Measurements from ENCODE around the gene COL15A1. TPM values are rescaled to one million over a fixed set of nuclear protein-coding genes. Genes with fewer than 3 reads are reported as not detected.

The COL15A1 gene
- total and polyA plus RNA-seq, 2 of the 13 experiments (the other 11 are each of a cell fraction or from before 2014, with no cell fraction given) = not detected

- Histone ChIP-seq H3K4me2 (ENCODE audit: low read depth, low read length) (no peak overlapping the region), H3K4me1 (ENCODE audit: insufficient read depth, low read length) (no peaks in the 10 kb centered on the region), H4K20me1 (ENCODE audit: insufficient read depth, low read length) (no peaks in the 10 kb centered on the region), H3K9ac (ENCODE audit: insufficient read depth, low read depth, low read length) (no peak overlapping the region), H3K36me3 (replicated peaks in 1 of 2; ENCODE audit: control insufficient read depth in 1 of 2, insufficient read depth in 2 of 2, low read length in 2 of 2) (no peaks in the 10 kb centered on the region), H3K9me3 (ENCODE audit: low read length) (no peaks in the 10 kb centered on the region), H3K27ac (ENCODE audit: extremely low read length, insufficient read depth, low read length) (no peak overlapping the region), H3K4me3 (replicated peaks in 1 of 3; ENCODE audit: insufficient read depth in 1 of 3, low read depth in 2 of 3, low read length in 3 of 3) (no peak overlapping the region), H3K27me3 (ENCODE audit: control insufficient read depth in 1 of 2, insufficient read depth in 2 of 2, low read length in 2 of 2) (peaks cover 1 to 20% of the 10 kb centered on the region in 2 experiments; a peak in 3 of 5 replicates), H2AFZ (ENCODE audit: low read length) (no peak overlapping the region), H3K79me2 (ENCODE audit: insufficient read depth, low read length) (no peaks in the 10 kb centered on the region)
- ChIA-PET POLR2A (no interaction called here), CTCF (ENCODE audit: low intra/inter-chr PET ratio, low total read pairs) (no interaction called here)
- 14% methylated on average over 7 of the region's 7 CpGs for WGBS (ENCODE audit: low lambda C conversion rate)
- BruUV-seq (replicated peaks) = no TSS peak
- no peak for FAIRE-seq
- TF ChIP-seq FOXA3 (CRISPR knock-in tag; IDR thresholded peaks at IDR 0.05) (no peak), KDM1A (CRISPR knock-in tag; IDR thresholded peaks at IDR 0.05) (no peak), TRIM22 (IDR thresholded peaks at IDR 0.05) (no peak), PRPF4 (IDR thresholded peaks at IDR 0.05; ENCODE audit: low read depth, low read length, poor library complexity, severe bottlenecking) (no peak), ZNF354B (CRISPR knock-in tag; IDR thresholded peaks at IDR 0.05) (no peak), ZBTB14 (CRISPR knock-in tag; IDR thresholded peaks at IDR 0.05) (no peak), MATR3 (CRISPR knock-in tag; IDR thresholded peaks at IDR 0.05) (no peak)
- in situ Hi-C loops (cut with HindIII; ENCODE audit: extremely low pct_ligation_motif_present, low pct_unique_long_range_greater_than_20kb) = no loop called here
- intact Hi-C loops (cut with micrococcal nuclease; ENCODE audit: unreplicated experiment) = no loop called here
- no peak for ATAC-seq
- no peak for DNase-seq (ENCODE audit: low spot score)
These were observed 94.2 kb downstream of the COL15A1 start for GRCh38 chr9:99037769-99038483.
